Neural crest cell (in vitro differentiated cells): ENCODE results near the gene MELTF. TPM values are rescaled to one million over a fixed set of nuclear protein-coding genes. Genes with fewer than 3 reads are reported as not detected.
"Not testable (repeated sequence)": the region's sequence is repeated elsewhere in the genome, so short reads cannot be mapped to it uniquely, and the experiment has no call there.

Experiments used
- DNase-seq: peaks from one replicate; pipeline ENCODE4 v3.0.0; 2021; ENCODE audit warnings: low read depth, mixed read lengths, low spot score
- H3K27ac Mint-ChIP-seq: one replicate; pipeline ENCODE4 v1.8.0; 2021; ENCODE audit warnings: mild to moderate bottlenecking, mixed read lengths; ENCODE audit not compliant: unreplicated experiment
- H3K27me3 Mint-ChIP-seq: 2 replicates; pipeline ENCODE4 v1.8.0; 2021; ENCODE audit warnings: low read depth, mild to moderate bottlenecking, mixed read lengths
- H3K36me3 Mint-ChIP-seq: 2 replicates; pipeline ENCODE4 v1.8.0; 2021; ENCODE audit warnings: low read depth, mild to moderate bottlenecking, mixed read lengths
- H3K4me1 Mint-ChIP-seq: 2 replicates; pipeline ENCODE4 v1.8.0; 2021; ENCODE audit warnings: mixed read lengths
- H3K4me3 Mint-ChIP-seq: one replicate; pipeline ENCODE4 v1.8.0; 2021; ENCODE audit warnings: mild to moderate bottlenecking, mixed read lengths
- H3K9me3 Mint-ChIP-seq: 2 replicates; pipeline ENCODE4 v1.8.0; 2021; ENCODE audit warnings: mixed read lengths
- total RNA-seq: library from RNA; stranded (reverse); gene quantifications from 2 replicates; pipeline ENCODE4 v1.2.1, GENCODE V29; 2021
- TF ChIP-seq, protein P1 (sequence below): fragments of 200-600 bp; sonication (generic); conservative IDR thresholded peaks from 2 replicates; pipeline ENCODE4 v1.5.0; 2021; ENCODE audit warnings: antibody characterized with exemption, mild to moderate bottlenecking

MELTF gene
- total RNA-seq, 1 donor from 2014 or later, result 3.9 TPM

- H3K36me3 Mint-ChIP-seq, result peaks cover 2% of the 10 kb centered on the region
- H3K9me3 Mint-ChIP-seq, result no peaks in the 10 kb centered on the region
- no peak overlapping the region for H3K27ac Mint-ChIP-seq
Observed at GRCh38 chr3:197035577-197035976, 6.0 kb upstream of the MELTF start.

GRCh38 chr3:197034778-197035177, 5.2 kb upstream of the MELTF start:
- H3K27ac Mint-ChIP-seq, H3K36me3 Mint-ChIP-seq, H3K4me3 Mint-ChIP-seq, H3K9me3 Mint-ChIP-seq, H3K4me1 Mint-ChIP-seq, DNase-seq: not testable (repeated sequence)
- peaks cover 43% of the 10 kb centered on the region for H3K27me3 Mint-ChIP-seq

More at GRCh38 chr3:197035577-197035976, 6.0 kb upstream of the MELTF start:
- DNase-seq, result no peak
- no peak overlapping the region for H3K4me3 Mint-ChIP-seq
- TF ChIP-seq, protein P1, sequence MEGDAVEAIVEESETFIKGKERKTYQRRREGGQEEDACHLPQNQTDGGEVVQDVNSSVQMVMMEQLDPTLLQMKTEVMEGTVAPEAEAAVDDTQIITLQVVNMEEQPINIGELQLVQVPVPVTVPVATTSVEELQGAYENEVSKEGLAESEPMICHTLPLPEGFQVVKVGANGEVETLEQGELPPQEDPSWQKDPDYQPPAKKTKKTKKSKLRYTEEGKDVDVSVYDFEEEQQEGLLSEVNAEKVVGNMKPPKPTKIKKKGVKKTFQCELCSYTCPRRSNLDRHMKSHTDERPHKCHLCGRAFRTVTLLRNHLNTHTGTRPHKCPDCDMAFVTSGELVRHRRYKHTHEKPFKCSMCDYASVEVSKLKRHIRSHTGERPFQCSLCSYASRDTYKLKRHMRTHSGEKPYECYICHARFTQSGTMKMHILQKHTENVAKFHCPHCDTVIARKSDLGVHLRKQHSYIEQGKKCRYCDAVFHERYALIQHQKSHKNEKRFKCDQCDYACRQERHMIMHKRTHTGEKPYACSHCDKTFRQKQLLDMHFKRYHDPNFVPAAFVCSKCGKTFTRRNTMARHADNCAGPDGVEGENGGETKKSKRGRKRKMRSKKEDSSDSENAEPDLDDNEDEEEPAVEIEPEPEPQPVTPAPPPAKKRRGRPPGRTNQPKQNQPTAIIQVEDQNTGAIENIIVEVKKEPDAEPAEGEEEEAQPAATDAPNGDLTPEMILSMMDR, result no peak
- H3K4me1 Mint-ChIP-seq, result no peaks in the 10 kb centered on the region
- peaks cover 38% of the 10 kb centered on the region for H3K27me3 Mint-ChIP-seq

GRCh38 chr3:197033764-197034163, 4.1 kb upstream of the MELTF start:
- H3K4me1 Mint-ChIP-seq, H3K36me3 Mint-ChIP-seq, H3K27ac Mint-ChIP-seq, DNase-seq, H3K4me3 Mint-ChIP-seq, H3K9me3 Mint-ChIP-seq: not testable (repeated sequence)
- H3K27me3 Mint-ChIP-seq, result peaks cover 48% of the 10 kb centered on the region

DNA sequence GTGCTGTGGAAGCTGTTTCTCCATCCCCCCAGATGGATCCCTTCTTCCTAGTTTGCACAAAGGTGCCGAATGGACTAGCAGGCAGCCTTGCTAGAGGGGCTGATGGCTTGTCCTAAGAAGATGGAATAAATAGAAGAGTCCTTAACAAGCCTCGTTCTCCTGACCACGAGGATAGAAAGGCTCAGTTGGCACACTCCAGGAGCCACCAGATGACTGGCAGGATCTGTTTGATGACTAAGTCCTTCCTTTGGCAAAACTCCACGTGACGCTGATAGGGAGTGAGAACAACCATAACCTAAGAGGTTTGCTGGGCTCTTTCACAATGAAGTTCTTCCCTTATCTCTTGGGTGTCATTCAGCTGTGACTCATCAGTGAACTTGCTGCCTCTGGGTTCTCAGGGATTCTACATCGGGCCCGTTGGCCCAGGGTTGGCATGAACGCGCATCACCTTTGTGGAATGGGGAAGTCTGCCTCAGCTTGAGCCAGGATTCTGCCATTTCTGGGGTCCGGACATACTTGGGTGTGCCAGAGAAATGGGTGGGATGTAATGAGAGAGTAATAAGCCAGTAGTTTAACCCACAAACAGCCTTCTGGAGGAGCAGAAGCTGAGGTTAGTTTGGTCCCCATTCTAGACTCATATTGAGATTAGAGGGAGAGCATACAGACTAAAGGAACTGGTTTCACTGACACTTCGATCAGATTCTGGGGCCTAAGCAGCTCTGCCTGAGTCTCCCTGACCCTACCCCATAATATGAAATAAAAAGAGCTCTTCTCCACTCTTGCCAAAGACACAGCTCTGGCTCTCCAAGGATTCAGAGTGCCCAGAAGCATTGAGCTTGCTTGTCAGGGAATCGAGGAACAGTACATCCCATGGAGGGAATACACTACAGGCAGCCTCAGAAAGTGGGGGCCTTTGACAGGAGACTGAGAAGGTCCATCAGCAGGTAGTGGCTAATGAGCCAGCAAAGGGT, 2.0 kb upstream of the MELTF start:
- peaks cover 49% of the 10 kb centered on the region for H3K27me3 Mint-ChIP-seq
- peaks cover 2% of the 10 kb centered on the region for H3K4me1 Mint-ChIP-seq
- no peaks in the 10 kb centered on the region for H3K36me3 Mint-ChIP-seq
- TF ChIP-seq, protein P1, result no peak
- no peaks in the 10 kb centered on the region for H3K9me3 Mint-ChIP-seq
- no peak for DNase-seq
- H3K27ac Mint-ChIP-seq, result no peak overlapping the region
- peak overlapping the region; percentile 58 for H3K4me3 Mint-ChIP-seq

- TF ChIP-seq, protein P1, result no peak
- Mint-ChIP-seq H3K4me1 (peaks cover 3% of the 10 kb centered on the region), H3K36me3 (no peaks in the 10 kb centered on the region), H3K9me3 (no peaks in the 10 kb centered on the region), H3K27ac (no peak overlapping the region), H3K4me3 (peak overlapping the region; percentile 58), H3K27me3 (peaks cover 44% of the 10 kb centered on the region)
- no peak for DNase-seq
Observed at GRCh38 chr3:197030379-197031314, 1.0 kb upstream of the MELTF start.

DNA sequence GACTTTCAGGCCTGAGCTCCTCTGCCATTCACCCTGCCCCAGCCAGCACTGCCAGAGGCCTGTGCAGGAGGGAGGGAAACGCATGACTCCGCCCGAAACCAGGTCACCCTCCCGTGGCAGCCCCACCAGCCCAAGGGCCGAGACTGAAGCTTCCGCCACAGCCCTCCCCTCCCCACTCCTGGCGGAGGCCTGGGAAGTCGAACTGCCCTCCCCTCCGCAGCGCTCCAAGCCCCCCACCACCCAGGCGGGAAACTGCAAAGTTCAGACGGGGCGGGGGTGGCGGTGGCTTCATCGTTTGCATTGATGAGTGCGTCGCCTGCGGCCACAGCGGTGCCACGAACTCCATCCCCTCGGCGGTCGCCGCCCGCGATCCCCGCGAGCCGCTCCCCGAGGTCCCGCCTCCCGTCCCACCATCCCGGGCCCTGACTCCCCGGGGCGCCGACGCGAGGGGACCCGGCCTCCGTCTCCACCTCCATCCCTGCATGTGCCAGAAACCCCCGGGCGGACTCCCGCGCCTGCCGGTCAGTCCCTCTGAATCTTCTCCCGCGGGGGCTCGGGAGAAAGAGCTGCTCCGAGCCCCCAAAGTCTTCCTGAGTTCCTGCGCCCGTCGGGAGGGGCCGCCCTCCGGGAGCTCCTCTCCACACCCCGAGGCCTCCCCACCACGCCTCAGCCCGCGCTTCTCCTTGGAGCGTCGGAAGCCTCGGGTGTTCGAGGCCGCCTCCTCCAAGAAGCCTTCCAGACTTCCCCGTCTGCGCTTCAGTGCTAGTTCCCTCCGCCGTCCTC, 698 bp downstream of the MELTF start:
- Mint-ChIP-seq H3K36me3 (no peaks in the 10 kb centered on the region), H3K4me3 (peak overlapping the region; percentile 69), H3K9me3 (no peaks in the 10 kb centered on the region), H3K27ac (no peak overlapping the region), H3K27me3 (peaks cover 36% of the 10 kb centered on the region), H3K4me1 (peaks cover 10% of the 10 kb centered on the region)
- TF ChIP-seq, protein P1, result no peak
- no peak for DNase-seq
